ENCODE measurements around the gene HMX3.

DNA sequence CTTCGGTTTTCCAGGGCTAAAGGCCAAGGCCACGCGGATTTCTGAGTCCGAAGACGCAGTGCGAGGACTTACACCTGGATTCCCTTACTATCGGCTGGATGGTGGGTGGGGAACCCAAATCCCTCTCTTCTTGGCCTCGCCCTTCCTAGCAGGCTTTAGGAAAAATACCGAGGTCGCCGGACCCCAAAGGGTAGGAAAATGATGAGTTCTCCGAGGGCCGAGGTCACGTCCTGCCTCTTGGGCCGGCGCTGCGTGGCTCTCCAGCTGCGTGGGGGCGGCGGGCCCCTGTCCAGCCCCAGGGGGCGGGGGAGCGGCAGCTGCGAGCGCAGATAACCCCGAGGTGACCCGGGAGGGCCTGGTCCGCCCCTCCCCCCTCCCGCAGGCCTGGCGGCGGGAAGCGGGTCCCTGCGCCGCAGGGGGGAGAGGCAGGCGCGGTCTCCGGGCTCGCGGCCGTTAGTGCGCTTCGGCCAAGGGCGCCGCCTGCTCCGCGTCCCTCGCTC lies 805 bp upstream of the HMX3 start:
- TF ChIP-seq POLR2A (IDR thresholded peaks at IDR 0.05; ENCODE audit: low read length): no peak
- no peak for TF ChIP-seq GATA1 (IDR thresholded peaks at IDR 0.05; ENCODE audit: low read depth, low read length)

Measured in erythroblast (primary cell).